Transverse colon (tissue), 4 donors: ENCODE measurements around the gene PDF.

ENCODE experiments used
- CTCF ChIP-seq, 5 experiments: fragments of 200-600 bp in 3 of 5; fragments of 450-650 bp in 2 of 5; sonication (generic) in 3 of 5; IDR thresholded peaks; 1 replicate in 2 of 5; 2 replicates in 3 of 5; pipeline ENCODE4 v1.5.1; 2016 to 2017; ENCODE audit warnings: antibody characterized with exemption in 5 of 5, inconsistent platforms in 3 of 5, mild to moderate bottlenecking in 2 of 5, moderate library complexity in 1 of 5
- POLR2A ChIP-seq: fragments of 450-650 bp; IDR thresholded peaks from one replicate; pipeline ENCODE4 v1.6.1; 2016; ENCODE audit warnings: antibody characterized with exemption, mild to moderate bottlenecking, moderate library complexity
- POLR2AphosphoS5 ChIP-seq, 3 donors: sonication (generic); formaldehyde crosslinking; IDR thresholded peaks; one replicate each; pipeline ENCODE4 v1.6.1; 2016; ENCODE audit warnings: antibody characterized with exemption in 3 of 3

- TF ChIP-seq CTCF (IDR thresholded peaks at IDR 0.05) (no peak), POLR2A (no peak), POLR2AphosphoS5 (IDR thresholded peaks at IDR 0.05) (no peak)
Measured at GRCh38 chr16:69323415-69323814, 7.0 kb downstream of the PDF start.
